Endothelial cell of umbilical vein (primary cell): ENCODE measurements around the gene NELFA. TPM values are rescaled to one million over a fixed set of nuclear protein-coding genes. Genes with fewer than 3 reads are reported as not detected.

Source experiments
- BruUV-seq: library from RNA; stranded (reverse); fragments of 400-500 nt; replicated peaks from 2 replicates; lab custom pipeline; 2021; lab: Mats Ljungman, UMichigan
- CTCF ChIA-PET: fragments of 300-600, 350-600 bp; sonication (Branson Sonifier 250); formaldehyde crosslinking; loops from one replicate; lab custom pipeline; 2021; ENCODE audit warnings: antibody characterized with exemption, inconsistent platforms; lab: Charles Lee
- POLR2A ChIA-PET: fragments of 300-600, 350-600 bp; sonication (Branson Sonifier 250); formaldehyde crosslinking; loops from one replicate; lab custom pipeline; 2021; ENCODE audit warnings: antibody characterized with exemption, inconsistent platforms; lab: Charles Lee
- DNase-seq: peaks from one replicate; pipeline ENCODE4 v3.0.0-alpha.2; 2011; ENCODE audit warnings: low read depth, low spot score
- FAIRE-seq: peaks from 2 replicates; lab custom pipeline; 2011; peaks lifted over from hg19 to GRCh38; lab: Jason Lieb, UNC
- H2AFZ ChIP-seq: 2 replicates; pipeline ENCODE4 v1.6.0; 2012; ENCODE audit warnings: low read depth, low read length, control low read depth, inconsistent platforms
- H3K27ac ChIP-seq: 2 replicates; pipeline ENCODE4 v1.5.1; 2011; ENCODE audit warnings: low read depth, mild to moderate bottlenecking, control low read depth, low read length, moderate library complexity; ENCODE audit not compliant: insufficient read depth
- H3K27me3 ChIP-seq, 2 experiments: 2 replicates each; pipeline versions ENCODE4 v1.6.0 to v1.6.1; 2011; ENCODE audit warnings: low read length in 2 of 2, mixed read lengths in 1 of 2; ENCODE audit not compliant: control insufficient read depth in 2 of 2, insufficient read depth in 2 of 2
- H3K36me3 ChIP-seq, 2 experiments: 2 replicates in 1 of 2; 3 replicates in 1 of 2; pipeline ENCODE4 v1.5.1; 2011; ENCODE audit warnings: low read length in 2 of 2, mild to moderate bottlenecking in 1 of 2, moderate library complexity in 1 of 2; ENCODE audit not compliant: control insufficient read depth in 2 of 2, insufficient read depth in 2 of 2; ENCODE audit errors: extremely low read depth in 1 of 2
- H3K4me1 ChIP-seq: 3 replicates; pipeline ENCODE4 v1.5.1; 2011; ENCODE audit warnings: mild to moderate bottlenecking, low read length; ENCODE audit not compliant: control insufficient read depth, insufficient read depth; ENCODE audit errors: extremely low read depth
- H3K4me2 ChIP-seq: 2 replicates; pipeline ENCODE4 v1.6.1; 2011; ENCODE audit warnings: low read length, control low read depth, mixed read lengths; ENCODE audit not compliant: insufficient read depth
- H3K4me3 ChIP-seq, 3 experiments: fragments of 200-600 bp in 1 of 3; sonication (generic), shearing (Covaris generic) in 1 of 3; replicated peaks in 1 of 3; 2 replicates each; pipeline ENCODE4 v1.5.1; 2011 to 2016; ENCODE audit warnings: control low read depth in 3 of 3, low read length in 3 of 3, mild to moderate bottlenecking in 2 of 3, inconsistent platforms in 1 of 3, low read depth in 1 of 3, moderate library complexity in 1 of 3; ENCODE audit not compliant: insufficient read depth in 1 of 3
- H3K79me2 ChIP-seq: 2 replicates; pipeline ENCODE4 v1.6.0; 2012; ENCODE audit warnings: low read length, inconsistent platforms; ENCODE audit not compliant: control insufficient read depth, insufficient read depth
- H3K9ac ChIP-seq: replicated peaks from 2 replicates; pipeline ENCODE3; 2011; ENCODE audit warnings: low read length, control low read depth; ENCODE audit not compliant: insufficient read depth; ENCODE audit errors: extremely low read depth
- H3K9me1 ChIP-seq: replicated peaks from 3 replicates; pipeline ENCODE4 v1.6.0; 2011; ENCODE audit warnings: mild to moderate bottlenecking, low read length; ENCODE audit not compliant: control insufficient read depth, insufficient read depth; ENCODE audit errors: extremely low read depth
- H3K9me3 ChIP-seq: replicated peaks from 2 replicates; pipeline ENCODE4 v1.5.1; 2012; ENCODE audit warnings: low read length, inconsistent platforms; ENCODE audit not compliant: control insufficient read depth, insufficient read depth
- H4K20me1 ChIP-seq: replicated peaks from 2 replicates; pipeline ENCODE3; 2011; ENCODE audit warnings: mild to moderate bottlenecking, low read length; ENCODE audit not compliant: control insufficient read depth, insufficient read depth; ENCODE audit errors: extremely low read depth
- FOS ChIP-seq: IDR thresholded peaks from 2 replicates; pipeline ENCODE4 v1.6.1; 2011; ENCODE audit warnings: mild to moderate bottlenecking, low read length, moderate library complexity, borderline replicate concordance; ENCODE audit not compliant: insufficient read depth
- GATA2 ChIP-seq: IDR thresholded peaks from 2 replicates; pipeline ENCODE4 v1.7.0; 2011; ENCODE audit warnings: low read depth, mild to moderate bottlenecking, moderate library complexity, mixed read lengths, low read length; ENCODE audit not compliant: insufficient read length, insufficient read depth
- MAX ChIP-seq: IDR thresholded peaks from 2 replicates; pipeline ENCODE4 v1.6.1; 2011; ENCODE audit not compliant: insufficient read depth, insufficient read length
- MYC ChIP-seq: IDR thresholded peaks from one replicate; pipeline ENCODE4 v1.6.1; 2011; ENCODE audit warnings: mild to moderate bottlenecking, low read depth, low read length
- POLR2A ChIP-seq: IDR thresholded peaks from 2 replicates; pipeline ENCODE4 v1.6.1; 2012; ENCODE audit warnings: low read depth, mild to moderate bottlenecking, control low read depth, low read length
- POLR2AphosphoS5 ChIP-seq: IDR thresholded peaks from 2 replicates; pipeline ENCODE4 v1.6.1; 2012; ENCODE audit warnings: low read depth, mild to moderate bottlenecking, control low read depth, low read length, moderate library complexity; ENCODE audit not compliant: insufficient read depth
- dilution Hi-C: fragments of 300-500 bp; cut with MboI; formaldehyde crosslinking; loops from one replicate; pipeline ENCODE4 v1.15.0; 2019; ENCODE audit warnings: low sequenced_read_pairs; ENCODE audit not compliant: extremely low pct_ligation_motif_present
- intact Hi-C: fragments of 100-400 bp; cut with micrococcal nuclease; formaldehyde crosslinking; loops from one replicate; pipeline ENCODE4 v1.10.0; 2022
- polyA plus RNA-seq, 4 experiments: library from polyadenylated mRNA; depleted of rRNA in 3 of 4; stranded (reverse) in 3 of 4; unstranded in 1 of 4; fragments of >200 nt; gene quantifications; 2 replicates each; pipeline versions ENCODE4 v1.2.1 to v1.2.3, GENCODE V29; 2011 to 2012; ENCODE audit warnings: missing spikeins in 1 of 4
- total RNA-seq: library from RNA; stranded (reverse); gene quantifications from 2 replicates; pipeline ENCODE4 v1.2.3, GENCODE V29; 2021

Gene NELFA
- total and polyA plus RNA-seq, 2 donors (not counting 3 experiments of a cell fraction or from before 2014, with no cell fraction given): 22.8 to 30.3 TPM

- Histone ChIP-seq H3K27me3 (no peaks in the 10 kb centered on the region), H3K9me1 (no peaks in the 10 kb centered on the region), H3K9me3 (no peaks in the 10 kb centered on the region), H3K4me1 (no peaks in the 10 kb centered on the region), H4K20me1 (no peaks in the 10 kb centered on the region), H2AFZ (no peak overlapping the region), H3K4me3 (no peak overlapping the region), H3K36me3 (peaks cover 14 to 37% of the 10 kb centered on the region in 2 experiments), H3K9ac (no peak overlapping the region), H3K79me2 (peaks cover 4% of the 10 kb centered on the region), H3K27ac (no peak overlapping the region), H3K4me2 (no peak overlapping the region)
- no TSS peak for BruUV-seq
- dilution Hi-C loops: no loop called here
- ChIA-PET CTCF (no interaction called here), POLR2A (no interaction called here)
- DNase-seq (no peak), FAIRE-seq (no peak)
- TF ChIP-seq POLR2AphosphoS5: no peak
- TF ChIP-seq POLR2A: no peak
- no peak for TF ChIP-seq MAX
- no peak for TF ChIP-seq MYC
- no peak for TF ChIP-seq GATA2
- no peak for TF ChIP-seq FOS
- intact Hi-C loops: no loop called here
Measured at GRCh38 chr4:1953335-1953734, 55.4 kb downstream of the NELFA start.

DNA sequence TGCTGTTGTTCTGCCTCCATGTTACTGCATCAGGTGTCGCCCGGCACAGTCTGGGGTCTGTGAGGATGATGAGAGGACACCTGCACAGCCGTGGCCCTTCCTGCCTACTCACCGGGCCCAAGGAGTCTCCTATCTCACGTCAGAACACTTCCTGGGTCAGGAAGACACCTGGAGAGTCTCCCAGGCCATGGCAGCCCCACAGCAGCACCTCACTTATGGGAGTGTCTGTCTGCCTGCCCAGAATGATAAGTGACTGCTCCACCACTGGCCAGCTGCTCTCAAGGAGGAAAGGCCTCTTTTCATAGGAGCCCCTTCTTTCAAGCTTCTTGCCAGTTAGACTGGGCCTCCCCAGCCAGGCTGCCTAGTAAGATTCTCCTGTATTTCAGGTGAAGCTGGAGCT is 56.1 kb downstream of the NELFA start:
- ChIA-PET CTCF (no interaction called here), POLR2A (interaction anchor here (0.6 kb wide), 1 partner anchor 177 kb away, joined by 3 read pairs; no protein-coding TSS in a partner anchor)
- Histone ChIP-seq H3K27me3 (no peaks in the 10 kb centered on the region), H3K79me2 (peaks cover 9% of the 10 kb centered on the region), H3K4me1 (no peaks in the 10 kb centered on the region), H3K36me3 (peaks cover 14 to 32% of the 10 kb centered on the region in 2 experiments), H3K9ac (no peak overlapping the region), H3K9me3 (no peaks in the 10 kb centered on the region), H3K4me2 (no peak overlapping the region), H3K27ac (no peak overlapping the region), H3K4me3 (no peak overlapping the region), H3K9me1 (no peaks in the 10 kb centered on the region), H4K20me1 (no peaks in the 10 kb centered on the region), H2AFZ (no peak overlapping the region)
- intact Hi-C loops: no loop called here
- dilution Hi-C loops: no loop called here
- no peak for TF ChIP-seq POLR2A
- FAIRE-seq (no peak), DNase-seq (no peak)
- no TSS peak for BruUV-seq
